Neural crest cell (in vitro differentiated cells): Measurements from ENCODE around the gene RANBP17. TPM values are rescaled to one million over a fixed set of nuclear protein-coding genes. Genes with fewer than 3 reads are reported as not detected.

Experiments used
- DNase-seq: peaks from one replicate; pipeline ENCODE4 v3.0.0; 2021; ENCODE audit warnings: low read depth, mixed read lengths, low spot score
- H3K27ac Mint-ChIP-seq: one replicate; pipeline ENCODE4 v1.8.0; 2021; ENCODE audit warnings: mild to moderate bottlenecking, mixed read lengths; ENCODE audit not compliant: unreplicated experiment
- H3K27me3 Mint-ChIP-seq: 2 replicates; pipeline ENCODE4 v1.8.0; 2021; ENCODE audit warnings: low read depth, mild to moderate bottlenecking, mixed read lengths
- H3K36me3 Mint-ChIP-seq: 2 replicates; pipeline ENCODE4 v1.8.0; 2021; ENCODE audit warnings: low read depth, mild to moderate bottlenecking, mixed read lengths
- H3K4me1 Mint-ChIP-seq: 2 replicates; pipeline ENCODE4 v1.8.0; 2021; ENCODE audit warnings: mixed read lengths
- H3K4me3 Mint-ChIP-seq: one replicate; pipeline ENCODE4 v1.8.0; 2021; ENCODE audit warnings: mild to moderate bottlenecking, mixed read lengths
- H3K9me3 Mint-ChIP-seq: 2 replicates; pipeline ENCODE4 v1.8.0; 2021; ENCODE audit warnings: mixed read lengths
- CTCF ChIP-seq: fragments of 200-600 bp; sonication (generic); conservative IDR thresholded peaks from 2 replicates; pipeline ENCODE4 v1.5.0; 2021; ENCODE audit warnings: antibody characterized with exemption, mild to moderate bottlenecking
- total RNA-seq: library from RNA; stranded (reverse); gene quantifications from 2 replicates; pipeline ENCODE4 v1.2.1, GENCODE V29; 2021

RANBP17 gene
- total RNA-seq, 1 donor from 2014 or later: 26.9 TPM

DNA sequence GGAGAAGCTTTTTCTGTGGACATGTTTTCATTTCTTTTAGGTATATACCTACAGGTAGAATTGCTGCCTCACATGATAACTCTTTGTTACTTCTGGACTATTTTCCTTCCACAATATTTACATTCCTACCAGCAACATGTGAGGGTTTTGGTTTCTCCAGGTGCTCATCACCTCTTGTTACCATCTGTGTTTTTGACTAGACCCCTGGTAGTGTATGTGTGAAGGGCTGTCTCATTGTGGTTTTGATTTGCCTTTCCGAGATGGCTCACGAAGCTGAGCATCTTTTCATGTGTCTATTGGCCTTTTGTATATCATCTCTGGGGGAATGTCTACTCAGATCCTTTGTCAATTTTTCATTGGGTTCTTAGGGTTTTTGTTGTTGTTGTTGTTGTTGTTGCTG is 17.2 kb upstream of the RANBP17 start:
- no peak for DNase-seq
- peaks cover 4% of the 10 kb centered on the region for H3K9me3 Mint-ChIP-seq
- H3K27me3 Mint-ChIP-seq: no peaks in the 10 kb centered on the region
- H3K36me3 Mint-ChIP-seq: no peaks in the 10 kb centered on the region
- peaks cover 5% of the 10 kb centered on the region for H3K4me1 Mint-ChIP-seq
- TF ChIP-seq CTCF: no peak
- no peak overlapping the region for H3K4me3 Mint-ChIP-seq
- no peak overlapping the region for H3K27ac Mint-ChIP-seq

- TF ChIP-seq CTCF: no peak
- Mint-ChIP-seq H3K27ac (no peak overlapping the region), H3K4me1 (peaks cover 5% of the 10 kb centered on the region), H3K4me3 (no peak overlapping the region), H3K36me3 (no peaks in the 10 kb centered on the region), H3K9me3 (peaks cover 4% of the 10 kb centered on the region), H3K27me3 (no peaks in the 10 kb centered on the region)
- no peak for DNase-seq
Observed at GRCh38 chr5:170846416-170846815, 15.4 kb upstream of the RANBP17 start.

DNA sequence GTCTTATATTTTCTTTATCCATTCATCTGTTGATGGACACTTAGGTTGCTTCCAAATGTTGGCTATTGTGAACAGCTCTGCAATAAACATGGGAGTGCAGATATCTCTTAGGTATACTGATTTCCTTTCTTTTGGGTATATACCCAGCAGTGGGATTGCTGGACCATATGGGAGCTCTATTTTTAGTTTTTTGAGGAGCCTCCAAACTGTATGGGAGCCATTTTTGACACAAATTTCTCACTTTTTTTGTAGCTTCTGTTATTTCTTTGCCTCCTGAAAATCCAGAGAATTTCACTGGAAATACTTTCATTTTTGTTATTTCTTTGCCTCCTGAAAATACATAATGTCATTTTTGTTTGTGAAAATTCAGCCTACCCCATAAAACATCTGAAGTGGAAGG is 15.0 kb upstream of the RANBP17 start:
- Mint-ChIP-seq H3K4me1 (peaks cover 5% of the 10 kb centered on the region), H3K27ac (no peak overlapping the region), H3K36me3 (no peaks in the 10 kb centered on the region), H3K27me3 (no peaks in the 10 kb centered on the region), H3K4me3 (no peak overlapping the region), H3K9me3 (peaks cover 4% of the 10 kb centered on the region)
- no peak for DNase-seq
- no peak for TF ChIP-seq CTCF

GRCh38 chr5:170848033-170848432 is 13.8 kb upstream of the RANBP17 start:
- Mint-ChIP-seq H3K27me3 (no peaks in the 10 kb centered on the region), H3K4me3 (no peak overlapping the region), H3K4me1 (peaks cover 5% of the 10 kb centered on the region), H3K9me3 (peaks cover 4% of the 10 kb centered on the region), H3K27ac (no peak overlapping the region), H3K36me3 (no peaks in the 10 kb centered on the region)
- no peak for DNase-seq
- no peak for TF ChIP-seq CTCF

GRCh38 chr5:170849374-170849773 is 12.4 kb upstream of the RANBP17 start:
- Mint-ChIP-seq H3K4me3 (no peak overlapping the region), H3K36me3 (no peaks in the 10 kb centered on the region), H3K4me1 (peaks cover 5% of the 10 kb centered on the region), H3K9me3 (no peaks in the 10 kb centered on the region), H3K27ac (no peak overlapping the region), H3K27me3 (no peaks in the 10 kb centered on the region)
- TF ChIP-seq CTCF: no peak
- DNase-seq: no peak

DNA sequence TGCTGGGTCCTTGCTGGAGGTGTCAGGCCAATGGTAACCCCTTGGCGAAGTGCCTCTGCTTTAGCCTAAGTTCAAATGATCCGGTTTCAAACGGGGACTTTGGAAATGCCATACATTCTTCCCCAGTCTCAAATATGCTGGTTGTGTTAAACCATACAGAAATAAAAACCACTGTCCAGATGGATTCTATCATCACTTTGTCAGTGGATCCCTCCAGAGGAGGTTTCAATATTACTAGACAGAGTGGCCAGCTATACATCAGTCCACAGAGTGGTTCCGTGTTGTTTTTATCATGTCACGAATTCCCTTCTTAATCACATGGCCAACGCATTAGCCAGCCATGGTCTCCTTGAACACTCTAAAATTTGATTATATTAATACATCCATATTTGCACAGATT is 7.3 kb upstream of the RANBP17 start:
- H3K36me3 Mint-ChIP-seq: peaks cover 9% of the 10 kb centered on the region
- H3K27ac Mint-ChIP-seq: no peak overlapping the region
- H3K9me3 Mint-ChIP-seq: peaks cover 8% of the 10 kb centered on the region

More for the DNA sequence above, 7.3 kb upstream of the RANBP17 start:
- Mint-ChIP-seq H3K4me3 (no peak overlapping the region), H3K27me3 (peaks cover 3% of the 10 kb centered on the region), H3K4me1 (no peaks in the 10 kb centered on the region)
- DNase-seq: no peak
- TF ChIP-seq CTCF: no peak
